ENCODE results near the gene IL1RAPL1.
A peak's percentile ranks its signal among the peaks of the same experiment; 100 is the strongest.

IL1RAPL1 gene

DNA sequence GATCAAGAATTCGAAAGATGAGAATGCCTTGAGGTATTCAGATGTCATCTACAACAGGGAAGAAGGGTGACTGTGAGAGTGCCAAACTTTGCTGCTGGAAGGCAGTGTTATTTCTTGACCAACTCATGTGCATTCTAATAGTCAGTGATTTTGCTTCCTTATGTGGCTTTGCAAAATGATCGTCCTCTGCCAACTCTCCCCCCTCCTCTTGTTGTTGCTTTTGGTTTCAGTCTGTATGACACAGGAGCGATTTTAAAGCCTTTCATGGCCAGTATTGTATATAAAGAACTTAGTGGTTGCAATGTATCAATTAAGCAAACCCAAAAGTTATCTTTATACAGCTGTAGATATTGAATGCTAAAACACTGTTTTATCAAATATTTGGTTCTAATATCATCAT, 379.1 kb downstream of the IL1RAPL1 start:
- no peak for DNase-seq

DNA sequence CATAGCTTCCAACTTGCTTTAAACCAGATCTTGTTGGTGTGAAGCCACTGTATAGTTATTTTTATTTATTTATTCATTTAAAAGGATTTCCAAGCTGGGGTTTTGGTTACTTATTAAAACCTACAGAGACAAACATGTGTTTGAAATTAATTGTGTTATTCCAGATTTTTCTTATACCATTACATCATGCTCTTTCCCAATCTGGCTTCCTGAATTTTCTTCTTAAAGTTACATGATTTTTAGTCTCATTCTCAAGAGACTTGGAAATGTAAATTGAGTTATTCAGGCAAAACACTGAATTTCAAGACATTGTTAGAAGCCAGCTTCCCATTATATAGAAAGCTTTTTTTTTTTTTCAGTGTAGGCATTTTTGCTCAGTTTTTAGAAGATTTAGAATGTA, 381.9 kb downstream of the IL1RAPL1 start:
- DNase-seq: no peak

DNA sequence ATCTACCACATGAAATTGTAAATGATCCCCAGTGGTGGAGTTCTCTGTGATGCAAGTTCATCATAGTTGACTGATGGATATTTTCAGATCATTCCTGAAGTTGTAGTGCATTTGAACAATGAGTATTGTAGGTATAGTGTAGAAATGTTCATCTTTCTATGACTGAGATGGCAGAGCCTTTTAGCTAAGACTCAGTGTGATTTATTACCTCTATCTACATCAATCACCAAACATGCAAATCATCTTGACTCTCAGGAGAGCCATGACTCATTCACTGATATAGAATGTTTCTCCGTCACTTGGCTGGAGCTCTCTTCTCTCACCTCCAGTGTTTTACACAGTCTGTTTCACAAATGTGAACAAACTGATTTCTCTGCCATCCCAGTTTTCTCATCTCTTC, 392.6 kb downstream of the IL1RAPL1 start:
- no peak for DNase-seq

DNA sequence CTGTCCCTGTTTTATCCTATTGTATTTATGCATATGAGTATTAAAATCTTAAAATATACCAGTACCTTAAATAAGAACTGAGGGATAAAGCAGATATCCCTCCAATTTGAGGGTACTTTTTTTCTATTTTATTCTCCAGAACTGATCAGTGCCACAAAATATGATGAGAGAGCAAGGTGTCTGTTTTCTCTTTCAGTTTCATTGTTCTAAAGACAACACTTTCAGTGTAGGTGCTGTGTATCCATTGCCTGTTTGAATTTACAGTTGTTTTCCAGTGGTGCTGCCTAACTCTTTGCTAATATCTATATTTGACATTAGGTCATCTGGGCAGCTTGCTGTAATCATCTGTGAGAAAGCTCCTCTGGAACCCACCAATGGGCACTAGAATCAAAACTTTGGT, 394.7 kb downstream of the IL1RAPL1 start:
- no peak for DNase-seq

DNA sequence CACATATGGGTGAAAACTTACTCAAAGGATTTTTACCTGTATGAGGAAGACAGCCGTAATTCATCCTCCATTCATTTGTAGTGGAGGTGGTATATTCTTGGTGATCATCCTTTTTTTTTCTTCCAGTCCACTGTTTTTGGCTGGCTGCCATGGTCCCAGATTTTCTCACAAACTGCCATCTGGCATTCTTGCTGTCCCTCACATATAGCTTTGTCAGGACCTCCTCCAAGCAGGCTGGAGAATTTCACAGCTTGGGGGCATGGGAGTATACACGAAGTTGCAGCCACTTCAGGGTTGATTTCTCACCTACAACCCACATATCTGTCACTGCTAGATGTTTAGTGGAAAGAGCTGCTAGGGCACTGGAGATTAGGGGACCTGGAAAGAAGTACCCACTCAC, 401.0 kb downstream of the IL1RAPL1 start:
- peak in 15 of 56 donors; percentile 0 to 22 (median 2) for DNase-seq

DNA sequence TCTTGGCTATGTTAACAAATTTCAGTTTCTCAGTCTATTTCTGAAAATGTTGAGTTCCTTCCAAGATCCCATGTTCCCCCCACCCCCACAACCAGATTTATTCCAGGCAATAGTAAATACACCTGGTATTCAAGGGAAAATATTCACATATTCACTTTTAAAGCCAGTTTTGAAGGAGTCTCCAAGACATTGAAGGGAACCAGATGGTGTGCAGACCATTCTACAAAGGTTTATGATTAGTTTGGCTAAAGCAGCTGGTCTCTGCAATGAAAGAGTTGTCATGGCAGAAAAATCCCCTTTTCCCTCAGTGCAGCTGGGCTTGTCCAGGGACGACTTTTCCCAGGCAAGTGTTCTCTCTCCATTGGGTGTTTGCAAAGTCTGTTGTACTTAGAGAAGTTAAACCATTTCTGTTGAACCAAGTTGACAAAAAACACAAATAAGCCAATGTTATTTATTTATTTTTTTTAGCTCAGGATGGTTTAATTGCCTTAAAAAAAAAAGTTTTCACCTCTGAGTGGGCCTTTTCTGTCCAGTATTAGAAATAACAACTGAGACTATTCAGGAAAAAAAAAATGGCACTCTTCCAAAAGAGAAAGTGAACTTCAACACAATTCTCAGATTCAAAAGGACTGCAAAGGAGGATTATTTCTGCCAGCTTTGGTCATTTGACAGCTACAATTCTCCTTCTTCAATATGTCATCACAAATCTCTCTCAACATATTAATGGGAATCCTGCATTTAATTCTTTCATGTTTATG, 410.6 kb downstream of the IL1RAPL1 start:
- DNase-seq: no peak

- no peak for DNase-seq
These were observed 411.4 kb downstream of the IL1RAPL1 start for GRCh38 chrX:28998609-28999135.

GRCh38 chrX:29012867-29013266, 425.6 kb downstream of the IL1RAPL1 start:
- DNase-seq: no peak

- no peak for DNase-seq
These were observed 436.0 kb downstream of the IL1RAPL1 start for GRCh38 chrX:29023207-29023606.

GRCh38 chrX:29024871-29025270, 437.6 kb downstream of the IL1RAPL1 start:
- DNase-seq: no peak

DNA sequence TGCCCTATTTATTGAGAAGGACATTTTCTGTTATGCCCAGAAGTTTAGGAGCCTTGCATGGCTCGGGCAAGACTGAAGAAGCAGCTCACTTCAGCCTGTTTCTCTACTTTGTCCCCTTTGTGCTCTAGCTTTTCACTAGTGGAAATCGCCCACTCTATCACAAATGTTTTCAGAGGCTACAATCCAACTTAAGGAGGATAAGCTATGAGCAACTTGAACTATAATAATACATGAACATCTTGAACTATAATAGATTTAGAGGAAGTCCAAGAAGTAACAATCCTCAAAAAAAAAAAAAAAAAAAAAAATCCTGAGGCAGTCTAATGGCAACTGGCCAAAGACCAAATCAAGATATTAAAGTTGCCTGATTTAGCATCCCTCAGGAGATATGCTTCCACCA, 452.3 kb downstream of the IL1RAPL1 start:
- DNase-seq: no peak

DNA sequence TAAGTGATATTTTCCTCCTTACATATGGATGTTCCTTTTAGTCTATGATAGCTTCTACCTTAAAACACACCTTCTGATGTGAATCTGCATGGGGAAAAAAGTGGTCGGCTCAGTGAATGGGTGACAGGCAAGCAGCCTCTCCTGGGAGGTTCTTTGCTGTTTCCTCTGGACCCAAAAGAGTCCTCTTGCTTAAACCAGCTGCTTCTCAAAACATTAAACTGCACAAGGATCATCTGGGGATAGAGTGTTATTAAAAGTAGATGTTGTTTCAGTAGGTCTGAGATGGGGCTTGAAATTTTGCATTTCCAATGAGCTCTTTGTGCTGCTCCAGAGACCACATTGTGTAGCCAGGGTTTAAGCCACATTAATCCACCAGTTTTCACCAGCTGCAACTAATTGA, 452.9 kb downstream of the IL1RAPL1 start:
- DNase-seq: no peak

- DNase-seq: no peak
These were observed 455.1 kb downstream of the IL1RAPL1 start for GRCh38 chrX:29042341-29042740.

DNA sequence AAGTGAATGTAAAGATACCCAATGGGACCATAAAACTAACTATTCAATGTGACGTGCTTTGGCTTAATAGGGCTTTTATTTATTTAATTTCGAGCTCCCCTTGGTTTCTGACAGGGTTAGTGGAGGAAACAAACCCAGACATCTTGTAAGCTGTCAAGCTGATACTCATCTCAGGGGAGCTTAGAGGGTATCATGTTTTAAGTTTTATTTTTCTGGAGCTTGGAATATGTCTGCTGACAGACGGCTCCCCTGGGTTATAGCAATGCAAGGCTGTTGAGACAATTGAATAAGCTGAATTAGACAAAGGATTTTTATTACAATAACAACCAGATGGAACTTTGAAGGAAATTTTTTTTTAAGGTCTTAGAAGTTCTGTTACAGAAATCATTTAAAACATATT, 456.5 kb downstream of the IL1RAPL1 start:
- no peak for DNase-seq

DNA sequence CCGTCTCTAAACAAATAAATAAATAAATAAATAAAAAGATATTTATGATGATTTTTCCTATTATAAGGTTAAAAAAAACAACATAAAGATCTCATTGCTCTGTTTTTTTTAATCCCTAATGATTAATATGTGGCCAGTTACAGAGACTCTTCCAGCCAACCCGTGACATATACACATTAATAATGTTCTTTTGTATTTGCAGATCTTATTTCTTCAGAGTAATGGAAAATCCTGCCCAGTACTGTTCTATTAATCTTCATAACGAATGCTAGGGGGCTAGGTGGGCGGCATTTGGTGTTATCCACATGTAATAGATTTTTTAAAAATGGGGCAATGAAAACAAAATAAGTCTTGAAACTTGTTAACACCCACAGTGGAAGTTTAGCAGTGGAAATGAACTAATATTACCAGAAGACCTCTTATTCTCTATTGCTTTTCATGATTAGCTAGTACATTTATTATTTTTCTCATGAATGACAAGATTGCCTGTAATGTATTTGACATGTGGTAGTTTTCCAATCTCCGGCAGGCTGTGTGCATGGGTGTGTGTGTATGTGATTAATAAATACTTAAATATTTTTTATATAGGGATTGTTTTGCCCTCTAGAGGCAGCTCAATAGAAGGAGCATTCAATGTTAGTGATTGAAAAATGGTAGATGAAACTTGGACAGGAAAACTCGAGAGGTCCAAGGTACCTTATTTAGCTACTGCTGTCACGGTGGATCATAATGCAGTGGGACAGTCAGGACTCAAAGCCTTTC, 457.4 kb downstream of the IL1RAPL1 start:
- no peak for DNase-seq

DNA sequence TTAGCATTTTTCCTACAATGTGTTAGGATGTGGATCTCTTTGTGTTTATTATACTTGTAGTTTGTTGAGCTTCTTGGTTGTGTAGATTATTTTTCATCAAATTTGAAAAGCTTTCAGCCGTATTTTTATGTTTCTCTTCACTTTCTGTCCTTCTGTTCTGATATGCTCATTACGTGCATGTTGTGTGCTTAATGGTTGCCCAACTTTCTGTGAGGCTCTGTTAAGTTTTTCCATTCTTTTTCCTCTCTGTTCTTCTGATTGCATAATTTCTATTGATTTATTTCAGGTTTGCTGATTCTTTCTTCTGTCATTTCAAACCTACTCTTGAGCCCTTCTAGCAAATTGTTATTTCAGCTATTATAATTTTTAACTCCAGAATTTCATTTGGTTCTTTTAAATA, 478.2 kb downstream of the IL1RAPL1 start:
- no peak for DNase-seq

- DNase-seq: no peak
These were observed 479.3 kb downstream of the IL1RAPL1 start for GRCh38 chrX:29066516-29066915.

GRCh38 chrX:29067351-29067750, 480.1 kb downstream of the IL1RAPL1 start:
- no peak for DNase-seq

DNA sequence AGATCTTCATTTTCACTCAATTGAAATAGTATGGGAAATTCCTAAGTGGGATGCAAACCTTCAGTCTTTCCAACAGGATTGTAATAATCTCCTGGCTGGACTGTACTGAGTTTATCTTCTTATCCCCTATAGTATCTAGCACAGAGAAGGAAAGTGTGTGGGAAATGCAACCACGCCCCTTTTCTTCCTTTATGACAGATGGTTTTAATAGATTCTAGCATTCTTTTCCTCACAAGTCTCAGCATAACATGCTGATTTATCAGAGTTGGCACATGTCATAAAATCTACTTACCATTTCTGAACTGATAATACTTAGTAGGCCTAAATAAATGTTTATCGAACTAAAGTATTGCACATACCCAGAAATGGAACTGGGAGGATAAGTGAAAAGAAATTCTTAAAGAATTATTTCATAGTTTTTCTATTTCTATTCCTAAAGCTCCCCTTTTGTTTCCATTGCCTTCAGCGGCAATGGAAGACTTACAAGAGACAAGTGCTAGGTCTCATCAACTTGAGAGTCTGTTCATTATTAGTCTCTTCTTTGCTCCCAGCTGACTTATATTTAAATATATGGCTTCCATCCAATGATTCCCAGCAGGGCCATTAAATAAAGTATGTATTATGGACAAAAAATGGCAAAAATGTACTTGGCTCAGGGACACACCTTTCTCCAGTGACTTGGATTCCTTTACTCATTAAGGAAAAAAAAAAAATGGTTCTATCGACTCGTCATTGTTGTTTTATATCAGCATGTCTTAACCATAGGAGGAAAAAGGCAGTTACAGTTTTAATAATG, 484.5 kb downstream of the IL1RAPL1 start:
- no peak for DNase-seq

DNA sequence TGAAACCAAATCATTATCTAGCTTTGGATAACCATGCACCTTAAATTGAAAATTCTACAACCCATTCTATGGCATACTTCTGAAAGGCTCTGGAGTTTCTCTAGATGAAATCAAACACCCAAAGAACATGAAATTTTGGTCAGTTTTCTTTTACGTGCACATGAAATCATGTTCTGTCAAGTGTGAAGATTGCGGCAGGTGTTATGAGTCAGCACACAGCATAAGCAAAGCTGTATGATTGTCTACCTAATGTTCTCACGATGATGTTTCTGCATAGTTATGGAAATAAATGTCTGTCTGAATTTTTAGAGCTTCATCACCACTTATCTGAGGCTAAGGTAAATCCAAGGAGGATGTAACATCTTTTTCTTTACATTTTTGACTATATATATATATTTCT, 495.3 kb downstream of the IL1RAPL1 start:
- no peak for DNase-seq

GRCh38 chrX:29083823-29084222, 496.6 kb downstream of the IL1RAPL1 start:
- DNase-seq: no peak

GRCh38 chrX:29090811-29091210, 503.6 kb downstream of the IL1RAPL1 start:
- peak in 8 of 56 donors; percentile 0 to 44 (median 3) for DNase-seq
